HG02588 (cell line): ENCODE results near the gene TMEM269.

Experiments used
- ATAC-seq: cut with Tn5 transposase; IDR thresholded peaks from one replicate; pipeline ENCODE4 v1.9.1; 2021; ENCODE audit warnings: mild to moderate bottlenecking, moderate library complexity; ENCODE audit not compliant: unreplicated experiment

Gene TMEM269, protein sequence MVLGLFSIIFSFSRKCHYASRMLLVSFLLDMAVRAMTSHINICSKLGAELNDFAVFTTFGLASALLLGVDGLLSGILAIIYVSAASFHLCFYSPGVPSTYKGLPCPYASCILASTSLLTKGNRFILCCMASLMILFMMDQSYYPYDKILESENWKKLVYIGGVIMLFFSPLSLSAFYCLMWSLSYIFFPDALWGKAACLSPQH

DNA sequence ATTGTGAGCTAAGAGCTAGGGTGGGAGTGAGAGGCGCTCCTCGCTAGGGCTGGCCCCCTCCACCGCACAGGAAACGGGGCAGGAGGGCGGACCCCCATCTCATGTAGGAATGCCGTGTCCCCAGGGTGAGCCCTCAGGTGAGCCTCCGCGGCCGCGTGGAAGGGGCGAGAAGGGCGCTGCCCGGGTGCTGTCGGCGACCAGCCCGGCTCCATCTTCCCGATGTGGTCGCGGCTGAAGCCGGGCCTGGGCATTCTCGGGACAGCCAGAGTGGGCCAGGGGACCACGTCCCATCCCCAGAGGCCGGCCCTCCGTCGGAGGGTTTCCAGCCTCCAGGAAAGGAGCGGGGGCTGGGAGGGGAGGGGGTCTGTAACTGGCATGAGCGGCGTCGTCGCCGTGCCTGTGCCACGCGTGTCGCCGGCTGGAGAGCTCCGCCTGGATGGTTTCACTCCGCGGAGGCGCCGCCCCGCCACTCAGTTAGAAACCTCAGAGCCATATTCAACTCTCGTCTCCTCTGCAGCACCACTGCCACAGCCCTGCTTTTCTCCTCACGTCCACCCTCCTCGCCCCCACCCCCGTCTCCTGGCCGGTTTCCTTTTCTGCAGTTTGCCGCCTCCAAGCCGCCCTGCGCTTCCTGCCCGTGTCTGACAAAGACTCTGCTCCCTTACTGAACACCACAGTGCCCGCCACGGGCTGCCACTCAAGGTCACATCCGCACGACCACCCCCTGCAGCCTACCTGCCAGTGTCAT is at the start of gene TMEM269:
Gene TMEM269, plus strand, starts transcription at position 46 of the 748 bp plus-strand sequence. CDS start 4,903 bp downstream, outside the sequence.
- no peak for ATAC-seq

DNA sequence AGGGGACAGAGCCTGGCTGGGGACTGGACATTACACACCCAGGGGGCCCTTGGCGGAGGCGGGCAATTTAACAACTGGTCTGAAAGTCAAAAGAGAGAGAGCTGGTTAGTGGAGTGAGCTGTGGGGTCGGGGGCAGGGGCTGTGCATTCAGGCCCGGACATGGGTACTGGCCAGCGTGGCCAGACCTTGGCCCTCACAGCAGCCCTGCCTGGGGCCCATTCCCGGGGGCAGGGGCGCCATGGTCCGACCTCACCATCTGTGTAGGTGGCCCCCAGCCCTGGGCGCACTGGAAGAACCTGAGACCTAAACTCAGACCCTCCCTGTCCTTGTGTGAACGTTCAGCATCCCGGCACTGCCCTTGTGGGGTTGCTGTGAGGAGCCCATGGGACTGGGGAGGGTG is 49.7 kb upstream of the TMEM269 start:
- ATAC-seq, result no peak

DNA sequence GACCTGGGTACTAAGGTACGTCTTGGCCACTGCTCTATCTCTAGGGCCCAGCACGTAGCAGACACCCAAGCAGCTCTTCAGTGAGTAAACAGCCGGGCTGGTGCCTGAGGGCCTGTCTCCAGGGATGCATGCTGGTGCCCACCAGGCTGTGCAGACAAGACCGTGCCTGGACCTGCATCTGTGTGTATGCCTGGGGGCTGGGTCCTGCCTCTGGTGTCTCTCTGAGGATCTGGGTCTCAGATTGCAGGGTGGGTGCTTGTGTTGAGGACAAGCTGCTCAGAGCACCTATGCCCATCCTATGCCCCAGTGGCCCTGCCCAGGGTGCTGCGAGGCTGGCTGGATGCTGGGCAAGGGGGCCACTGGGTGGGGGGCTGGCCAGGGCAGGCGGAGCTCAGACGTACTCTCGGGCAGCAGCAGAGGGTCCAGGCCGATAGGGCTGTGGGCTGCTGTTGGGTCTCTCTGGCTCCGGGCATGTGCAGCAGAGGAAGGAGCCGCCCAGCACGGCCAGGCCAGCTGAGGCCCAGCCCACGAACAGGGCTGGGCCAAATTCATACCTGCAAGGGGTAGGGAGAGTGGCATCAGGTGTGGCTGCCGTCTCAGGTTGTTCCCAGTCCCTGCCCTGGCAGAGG is 49.2 kb upstream of the TMEM269 start:
- no peak for ATAC-seq

DNA sequence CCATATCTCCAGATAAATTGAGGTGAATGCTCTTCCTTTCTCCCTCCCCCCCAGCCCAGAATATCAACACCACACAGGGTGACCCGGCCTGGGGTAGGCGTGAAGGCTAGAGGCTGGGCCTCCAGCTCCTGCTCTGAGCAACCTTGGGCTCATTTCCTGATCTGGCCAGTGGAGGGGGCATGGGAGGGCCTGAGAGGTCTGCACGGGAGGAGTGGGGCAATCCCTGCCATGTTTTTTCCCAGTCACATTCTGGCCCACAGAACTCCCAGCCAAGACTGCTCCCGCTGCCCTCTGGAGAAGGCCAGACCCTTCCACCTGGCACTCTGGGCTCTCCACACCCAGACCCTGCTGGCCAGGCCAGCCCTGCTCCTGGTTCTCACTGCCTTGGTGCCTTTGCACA is 48.6 kb upstream of the TMEM269 start:
- no peak for ATAC-seq

DNA sequence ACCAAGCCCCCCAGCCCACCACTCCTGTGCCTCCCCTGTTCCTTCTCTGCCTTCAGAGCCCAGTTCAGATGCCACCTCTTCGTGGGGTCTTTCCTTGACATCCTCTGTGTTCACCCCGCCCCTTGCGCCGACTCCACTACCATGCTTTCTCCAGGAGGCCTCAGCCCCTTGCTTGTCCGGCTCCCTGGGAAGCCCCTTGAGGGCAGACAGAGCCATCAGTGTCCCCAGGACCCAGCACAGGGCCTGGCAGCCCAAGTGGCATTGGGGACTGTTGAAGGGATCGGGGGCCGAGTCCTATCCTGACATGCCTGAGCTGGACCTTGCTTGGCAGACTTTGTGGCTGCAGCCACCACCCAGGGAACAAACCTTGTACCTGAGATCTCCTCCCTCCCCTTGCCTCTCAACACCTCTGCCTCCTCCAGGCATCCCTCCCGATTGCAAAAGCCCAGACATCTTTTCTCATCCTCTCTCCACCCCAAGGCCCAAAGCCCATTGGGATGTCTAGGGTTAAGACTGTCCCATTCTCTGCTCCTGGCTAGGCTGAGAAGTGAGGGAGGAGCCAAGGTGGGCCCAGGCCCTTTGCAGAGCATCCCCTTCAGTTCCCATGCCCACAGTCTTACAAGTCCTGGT is 48.1 kb upstream of the TMEM269 start:
- ATAC-seq, result no peak

DNA sequence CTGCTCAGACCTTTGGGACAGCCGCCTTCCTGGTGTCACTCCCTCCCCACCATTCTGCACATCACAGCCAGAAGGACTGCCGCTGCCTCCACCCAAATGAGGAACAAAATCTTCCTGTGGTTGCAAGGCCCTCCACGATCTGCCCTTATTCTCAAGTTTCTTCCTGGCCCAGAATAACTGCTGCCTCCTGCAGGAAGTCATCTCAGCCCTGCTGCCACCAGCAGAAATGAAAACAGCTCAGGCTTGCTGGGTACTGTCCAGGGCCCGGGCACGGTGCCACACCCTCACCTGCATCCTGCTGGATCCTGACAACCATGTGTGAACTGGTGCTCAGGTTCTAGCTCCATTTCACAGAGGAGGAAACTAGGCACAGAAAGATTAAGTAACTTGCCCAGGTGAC is 47.5 kb upstream of the TMEM269 start:
- ATAC-seq, result no peak

DNA sequence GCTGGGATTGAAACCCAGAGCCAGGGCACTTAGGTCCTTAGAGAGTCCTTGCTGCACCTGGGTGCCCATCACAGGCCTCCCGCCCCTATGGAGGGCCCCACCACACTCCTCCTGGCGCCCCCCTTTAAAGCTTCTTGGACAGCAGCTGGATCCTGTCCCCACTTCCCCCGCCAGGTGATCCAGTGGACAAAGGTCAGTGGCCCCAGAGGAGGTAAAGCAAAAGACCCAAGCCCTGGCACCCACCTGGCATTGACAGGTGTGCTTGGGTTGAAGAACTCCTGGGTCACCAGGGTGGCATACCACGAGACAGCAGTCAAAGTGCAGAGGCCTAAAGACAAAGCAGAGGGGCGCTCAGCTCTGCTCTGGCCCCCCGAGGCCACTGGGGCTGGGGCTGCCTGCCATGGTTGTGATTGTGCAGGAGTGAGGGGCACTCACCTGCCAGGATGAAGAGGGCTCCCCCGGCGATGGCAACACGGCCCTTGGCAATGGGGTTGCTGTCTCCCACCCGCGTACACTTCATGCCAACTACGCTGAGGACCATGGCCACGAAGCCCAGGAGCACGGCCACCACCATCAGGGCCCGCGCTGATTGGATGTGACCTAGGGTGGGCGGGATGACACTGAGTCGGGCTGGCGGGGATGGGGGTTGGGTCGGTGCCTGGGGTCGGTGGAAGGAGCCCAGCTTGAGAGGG is 46.7 kb upstream of the TMEM269 start:
- no peak for ATAC-seq

DNA sequence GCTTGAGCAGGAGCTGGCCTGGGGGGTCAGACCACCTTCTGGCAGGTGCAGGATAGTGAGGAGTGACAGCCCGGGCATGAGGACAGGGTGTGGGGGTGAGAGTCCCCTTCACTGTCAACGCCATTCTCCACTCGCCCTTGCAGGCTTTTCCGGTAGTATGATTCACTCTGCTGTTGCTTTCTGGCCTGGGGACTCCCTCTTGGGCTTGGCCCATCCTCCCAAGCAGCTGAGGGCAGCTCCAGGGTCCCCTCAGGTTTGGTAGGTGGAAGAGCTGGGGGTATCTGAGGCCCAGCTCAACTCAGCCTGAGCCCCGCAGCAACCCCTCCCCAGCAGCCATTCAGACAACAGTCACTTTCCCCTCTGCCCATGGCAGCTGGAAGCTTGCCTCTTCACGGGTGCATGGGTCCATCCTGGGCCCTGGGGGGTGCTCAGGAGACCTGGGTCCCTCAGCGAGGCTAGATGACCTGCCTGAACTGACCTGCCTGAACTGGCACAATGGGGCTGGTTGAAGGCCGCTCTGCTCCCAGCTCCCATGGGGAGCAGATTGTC is 46.0 kb upstream of the TMEM269 start:
- no peak for ATAC-seq

DNA sequence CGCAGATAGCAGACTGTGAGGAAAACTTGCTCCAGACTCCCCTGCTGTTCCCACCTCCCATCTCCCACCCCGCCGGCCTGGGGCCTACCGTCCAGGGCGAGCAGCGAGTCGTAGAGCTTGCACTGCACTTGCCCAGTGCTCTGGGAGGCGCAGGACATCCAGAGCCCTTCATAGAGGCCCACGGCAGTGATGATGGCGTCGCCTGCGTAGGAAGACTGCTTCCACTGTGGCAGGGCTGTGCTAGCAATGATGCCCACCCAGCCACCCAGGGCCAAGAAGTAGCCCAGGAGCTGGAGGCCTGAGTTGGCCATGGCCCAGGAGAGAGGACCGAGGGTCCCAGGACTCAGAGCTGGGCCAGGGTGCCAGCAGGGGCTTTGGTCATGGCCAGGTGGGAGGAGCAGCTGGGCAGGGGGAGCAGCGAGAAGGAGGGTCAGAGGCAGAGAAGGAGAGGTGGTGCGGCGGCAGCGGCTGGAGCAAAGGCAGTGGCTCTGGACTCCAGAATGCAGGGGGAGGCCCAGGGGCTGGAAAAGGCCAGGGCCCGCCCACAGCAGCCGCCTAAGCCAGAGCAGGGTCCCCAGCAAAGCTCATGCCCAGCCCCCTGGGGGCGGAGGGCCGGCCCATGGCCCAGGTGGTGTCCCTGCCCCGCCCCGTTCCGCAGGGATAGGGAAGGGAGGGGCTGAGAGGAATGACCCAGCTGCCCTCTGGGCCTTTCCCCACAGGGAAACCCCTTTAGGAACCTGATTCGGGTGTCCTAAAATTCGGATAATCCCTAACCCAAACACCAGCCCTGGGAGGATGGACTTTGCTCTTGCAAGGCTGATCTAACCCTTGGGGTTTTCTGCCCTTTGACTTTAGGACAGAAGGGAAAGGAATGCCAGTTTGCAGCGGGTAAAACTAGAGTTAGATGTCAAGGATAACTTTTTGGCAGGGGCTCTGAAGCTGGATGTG is 44.8 kb upstream of the TMEM269 start, which contains the start of gene CLDN19:
Gene CLDN19, minus strand, starts transcription at position 484 of the 948 bp plus-strand sequence. Its CDS starts 173 bp downstream, at position 311.
- no peak for ATAC-seq

DNA sequence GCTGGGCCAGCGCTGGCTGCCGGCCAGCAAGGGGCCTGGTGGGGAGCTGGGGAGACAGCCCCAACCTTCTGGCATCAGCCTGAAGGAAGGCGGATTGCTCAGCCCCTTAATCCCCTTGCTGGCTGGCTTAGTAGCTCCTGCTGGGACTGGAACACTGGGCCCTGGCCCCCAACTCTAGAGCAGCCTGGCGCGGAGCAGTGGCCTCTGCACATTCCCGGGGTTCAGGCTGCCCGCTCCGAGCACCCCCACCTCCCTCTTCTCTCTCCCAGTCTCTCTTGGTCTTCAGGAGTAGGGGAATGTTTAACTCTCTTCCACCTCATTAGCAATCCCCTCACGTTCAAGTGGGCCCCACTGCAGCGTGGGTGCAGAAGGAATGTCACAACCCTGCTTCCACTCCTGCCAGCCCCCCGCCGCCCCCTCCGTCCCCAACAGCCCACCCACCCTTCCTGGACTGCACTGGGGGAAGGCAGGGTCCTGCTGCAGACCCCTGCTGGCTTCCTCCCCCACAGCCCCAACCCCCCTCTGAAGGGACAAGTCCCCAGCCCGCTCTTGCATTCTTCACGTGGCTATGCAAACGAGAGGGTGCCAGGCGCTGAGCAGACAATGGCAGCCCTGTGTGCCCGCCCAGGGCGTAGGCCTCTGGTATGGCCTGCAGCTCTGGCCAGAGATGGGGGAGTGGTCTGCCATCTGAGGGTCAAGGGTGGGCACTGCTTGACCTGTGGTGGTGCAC is 43.8 kb upstream of the TMEM269 start:
- no peak for ATAC-seq

DNA sequence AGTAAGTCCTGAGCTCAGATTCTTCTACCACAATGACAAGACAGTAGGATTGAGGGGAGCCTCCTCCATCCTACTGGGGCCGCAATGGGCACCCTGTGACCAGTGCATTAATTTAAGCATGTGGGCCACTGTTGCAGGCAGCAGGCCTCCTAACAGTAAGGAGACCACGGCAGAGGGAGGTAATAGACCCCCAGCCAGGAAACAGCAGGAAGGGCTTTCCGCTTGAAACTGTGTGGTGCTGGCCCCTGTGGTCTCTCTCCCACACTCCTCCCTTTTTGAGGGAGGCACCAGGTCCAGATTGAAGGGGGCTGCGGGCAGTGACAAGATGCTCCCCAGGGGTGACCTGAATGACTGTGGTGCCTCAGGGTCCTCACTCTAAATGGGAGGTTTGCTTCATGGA is 43.1 kb upstream of the TMEM269 start:
- no peak for ATAC-seq

DNA sequence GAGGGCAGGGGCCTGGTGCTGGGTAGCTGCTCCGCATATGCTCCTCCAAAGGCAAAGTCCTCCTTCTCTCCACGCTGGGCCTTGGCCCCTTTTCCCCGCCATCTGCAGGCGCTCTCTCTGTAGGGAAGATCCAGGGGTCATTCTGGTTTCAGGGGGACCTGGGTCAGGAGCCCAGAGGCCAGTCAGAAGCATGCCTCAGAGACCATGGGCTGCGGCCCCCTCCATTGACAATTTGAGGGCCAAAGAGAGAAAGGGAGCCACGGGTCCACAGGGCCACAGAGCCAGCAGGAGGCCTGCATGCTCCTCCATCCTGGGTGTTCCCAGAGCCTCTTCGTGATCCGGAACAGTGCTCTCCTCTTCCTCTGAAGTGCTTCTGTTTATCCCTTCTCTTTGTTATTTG is 42.6 kb upstream of the TMEM269 start:
- ATAC-seq, result no peak

DNA sequence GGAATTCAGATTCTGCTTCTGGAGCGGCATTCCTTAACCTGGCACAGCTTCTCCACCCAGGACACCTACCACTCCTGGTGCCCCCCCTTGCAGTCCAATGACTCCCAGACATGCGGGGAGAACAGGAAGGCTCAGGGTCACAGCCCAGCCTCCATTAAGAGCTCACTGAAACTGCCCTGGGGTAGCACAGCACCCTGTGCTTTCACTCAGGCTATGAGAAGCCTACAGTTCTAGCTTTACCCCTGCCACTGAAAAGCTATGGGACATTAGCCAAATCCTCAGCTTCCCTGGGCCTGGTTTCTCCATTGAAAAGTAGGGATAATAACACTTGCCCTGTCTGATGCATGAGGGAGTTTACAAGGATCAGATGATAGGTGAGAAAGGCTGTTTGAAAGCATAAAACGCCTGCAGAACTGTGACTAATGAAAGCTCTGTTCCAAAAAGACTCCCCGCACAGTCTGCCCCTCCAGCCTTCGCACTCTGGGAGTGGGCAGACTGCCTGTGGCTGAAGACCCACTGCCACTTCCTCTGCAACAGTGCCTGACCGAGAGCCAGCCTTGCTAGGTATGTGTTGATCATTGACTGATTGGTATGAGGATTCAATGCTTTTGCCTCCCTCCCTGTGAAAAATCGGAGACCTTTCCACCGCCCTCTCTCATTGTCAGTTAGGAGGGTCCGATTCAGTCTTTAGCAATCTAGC is 42.0 kb upstream of the TMEM269 start:
- ATAC-seq, result no peak

DNA sequence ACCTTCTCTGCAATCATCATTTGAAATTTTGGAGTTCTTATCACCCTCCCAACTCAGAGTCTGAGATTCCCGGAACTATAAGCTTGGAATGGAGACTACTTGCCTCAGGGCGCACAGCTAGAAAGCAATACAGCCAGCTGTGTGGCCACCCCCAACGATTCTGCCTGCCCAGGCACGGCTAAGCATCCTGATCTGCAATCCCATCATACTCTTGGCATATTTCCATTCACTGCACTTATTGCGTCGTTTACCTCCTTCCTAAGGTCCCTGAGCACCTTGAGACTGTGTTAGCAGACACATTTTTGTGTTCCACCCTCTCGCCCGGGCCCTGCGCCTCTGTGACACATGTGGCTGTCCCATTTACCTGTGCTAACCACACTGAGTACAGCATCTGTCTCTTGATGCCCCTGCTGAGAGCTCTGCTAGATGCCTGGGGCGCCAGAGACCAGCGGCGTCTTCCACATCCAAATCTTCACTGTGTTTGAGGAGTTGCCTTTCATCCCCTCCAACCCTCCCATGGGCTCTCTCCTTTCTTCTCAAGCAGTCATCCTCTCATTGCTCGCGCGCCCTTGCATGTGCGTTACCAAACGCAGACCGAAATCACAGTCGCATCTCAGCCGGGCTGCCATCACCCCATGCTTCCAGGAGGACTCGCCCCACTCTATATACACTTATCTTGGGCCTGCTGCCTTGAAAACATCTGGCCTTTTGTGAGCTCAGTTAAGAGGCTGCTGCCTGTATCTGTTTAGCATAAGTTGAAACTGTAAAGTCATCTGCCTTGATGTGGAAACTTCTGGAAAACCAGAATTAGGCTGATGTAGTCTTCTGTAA is 41.3 kb upstream of the TMEM269 start:
- no peak for ATAC-seq

DNA sequence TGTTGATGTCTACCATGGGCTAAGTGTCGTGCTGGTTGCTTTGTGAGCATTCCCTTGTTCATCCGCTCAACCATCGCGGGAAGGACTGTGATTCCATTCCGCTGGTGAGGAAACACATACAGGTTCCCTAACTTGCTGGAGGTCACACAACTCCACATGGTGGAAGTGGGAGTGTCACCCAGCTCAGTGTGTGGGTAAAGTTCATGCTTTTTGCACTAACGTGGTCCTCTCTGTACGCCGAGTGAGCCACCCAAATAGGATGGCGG is 40.7 kb upstream of the TMEM269 start:
- no peak for ATAC-seq

DNA sequence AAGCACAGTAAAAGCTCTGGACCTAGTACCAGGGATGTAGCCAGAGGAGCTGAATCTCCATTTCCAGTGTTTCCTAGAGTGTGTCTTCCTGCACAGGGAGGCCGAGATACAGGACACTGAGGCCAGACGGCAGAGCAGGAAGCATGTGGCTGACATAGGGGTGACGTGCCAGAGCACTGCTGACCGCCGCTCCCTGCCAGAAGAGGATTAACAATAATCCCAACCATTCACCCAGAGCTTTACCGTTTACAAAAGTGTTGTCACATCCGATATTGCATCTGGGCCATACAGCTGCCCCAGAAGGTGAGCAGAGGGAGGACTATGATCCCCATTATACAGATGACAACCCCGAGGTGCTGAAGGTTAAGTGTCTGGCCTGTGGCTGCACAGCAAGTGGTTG is 38.9 kb upstream of the TMEM269 start:
- ATAC-seq, result no peak

DNA sequence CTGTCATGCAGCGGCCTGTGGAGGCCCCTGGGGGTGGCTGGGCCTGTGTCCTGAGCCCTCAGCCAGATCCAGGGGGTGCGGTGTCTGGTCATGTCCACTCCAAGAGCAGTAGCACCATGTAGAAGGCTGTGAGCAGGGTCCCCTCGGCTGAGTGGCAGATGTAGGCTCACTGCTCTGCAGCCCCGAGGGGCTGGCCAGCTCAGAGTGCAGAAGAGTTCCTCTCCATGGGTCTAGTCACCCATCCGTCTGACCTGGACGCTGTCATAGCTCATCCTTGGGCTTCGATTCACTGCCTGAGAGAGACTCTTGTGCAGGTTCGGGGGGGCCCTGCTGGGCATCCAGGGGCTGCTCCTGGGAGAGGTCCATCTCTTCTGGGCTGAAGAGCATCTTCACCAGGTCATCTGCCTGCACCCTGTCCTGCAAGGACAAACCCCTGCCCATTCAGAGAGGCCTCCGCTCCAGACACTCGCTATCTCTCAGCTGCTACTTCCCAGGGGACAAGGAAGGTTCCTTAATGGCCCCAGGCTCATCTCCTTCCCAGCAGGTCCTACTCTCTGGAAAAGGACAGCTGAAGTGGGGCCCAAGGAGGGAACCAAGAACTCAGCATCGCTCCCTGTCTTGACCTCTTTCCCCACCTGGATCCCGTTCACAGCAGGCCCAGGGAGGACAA is 38.2 kb upstream of the TMEM269 start:
- no peak for ATAC-seq
